GM12892 (cell line): ENCODE results near the gene USP21.

Experiments used
- POLR2A ChIP-seq: IDR thresholded peaks from 2 replicates; pipeline ENCODE4 v1.6.1; 2011; ENCODE audit warnings: low read depth, low read length, control low read depth
- POLR2AphosphoS5 ChIP-seq: IDR thresholded peaks from 2 replicates; pipeline ENCODE4 v1.6.1; 2011; ENCODE audit warnings: low read depth, low read length, control low read depth

DNA sequence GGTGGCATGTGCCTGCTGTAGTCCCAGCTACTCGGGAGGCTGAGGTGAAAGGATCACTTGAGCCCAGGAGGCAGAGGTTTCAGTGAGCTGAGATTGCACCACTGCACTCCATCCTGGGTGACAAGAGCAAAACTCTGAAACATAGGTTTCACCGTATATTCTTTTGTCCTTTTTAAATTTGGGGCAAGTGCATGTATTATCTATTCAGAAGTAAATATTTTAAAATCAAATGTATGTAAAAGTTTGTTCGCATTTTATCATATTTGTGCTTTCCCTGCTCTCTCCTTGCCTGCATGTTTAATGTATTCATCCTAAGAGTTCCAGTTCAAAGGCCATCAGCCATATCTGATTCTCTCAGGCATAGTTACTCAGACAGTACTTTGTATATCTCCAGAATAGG, 13.5 kb upstream of the USP21 start:
- no peak for TF ChIP-seq POLR2AphosphoS5
- TF ChIP-seq POLR2A, result no peak
